GM12878 (cell line): ENCODE measurements around the gene CCDC159. TPM values are rescaled to one million over a fixed set of nuclear protein-coding genes. Genes with fewer than 3 reads are reported as not detected.

Experiments used
- BCL11A ChIP-seq: IDR thresholded peaks from 2 replicates; pipeline ENCODE4 v1.6.1; 2011; ENCODE audit warnings: low read depth, low read length
- BMI1 ChIP-seq: fragments of 450-650 bp; IDR thresholded peaks from 2 replicates; pipeline ENCODE4 v1.6.1; 2016; ENCODE audit warnings: mild to moderate bottlenecking, moderate library complexity, borderline replicate concordance
- BRCA1 ChIP-seq: IDR thresholded peaks from 2 replicates; pipeline ENCODE4 v1.6.1; 2011; ENCODE audit warnings: low read depth, low read length, improper control_type of control experiment
- IKZF2 ChIP-seq, 2 experiments: fragments of 450-650 bp; IDR thresholded peaks; 2 replicates each; pipeline ENCODE4 v1.6.1; 2017; ENCODE audit warnings: mild to moderate bottlenecking in 2 of 2, moderate library complexity in 2 of 2
- MEF2A ChIP-seq: IDR thresholded peaks from 2 replicates; pipeline ENCODE4 v1.6.1; 2011; ENCODE audit warnings: low read depth, mild to moderate bottlenecking, low read length, moderate library complexity; ENCODE audit not compliant: insufficient read depth
- NBN ChIP-seq: fragments of 450-650 bp; IDR thresholded peaks from 2 replicates; pipeline ENCODE4 v1.6.1; 2016
- NFYB ChIP-seq: IDR thresholded peaks from 2 replicates; pipeline ENCODE4 v1.6.1; 2011; ENCODE audit warnings: low read depth, mild to moderate bottlenecking, low read length, improper control_type of control experiment, moderate library complexity; ENCODE audit not compliant: insufficient read depth
- PBX3 ChIP-seq: IDR thresholded peaks from 2 replicates; pipeline ENCODE4 v1.6.1; 2011; ENCODE audit warnings: mild to moderate bottlenecking, low read depth, low read length, moderate library complexity; ENCODE audit not compliant: insufficient replicate concordance
- PML ChIP-seq: IDR thresholded peaks from 2 replicates; pipeline ENCODE4 v1.6.1; 2012; ENCODE audit warnings: low read length, inconsistent platforms
- POLR2AphosphoS2 ChIP-seq: IDR thresholded peaks from 2 replicates; pipeline ENCODE4 v1.6.1; 2011; ENCODE audit warnings: low read depth, mild to moderate bottlenecking, low read length, improper control_type of control experiment, moderate library complexity
- RCOR1 ChIP-seq: conservative IDR thresholded peaks from 2 replicates; pipeline ENCODE4 v1.6.1; 2012; ENCODE audit warnings: low read depth, low read length, improper control_type of control experiment
- RFX5 ChIP-seq: IDR thresholded peaks from 2 replicates; pipeline ENCODE4 v1.6.1; 2011; ENCODE audit warnings: low read depth, low read length, improper control_type of control experiment
- SMAD5 ChIP-seq: IDR thresholded peaks from 2 replicates; pipeline ENCODE4 v1.6.1; 2016; ENCODE audit warnings: antibody characterized with exemption, low read depth
- SREBF1 ChIP-seq: IDR thresholded peaks from 2 replicates; pipeline ENCODE4 v1.6.1; 2012; ENCODE audit warnings: mild to moderate bottlenecking, low read length
- ZBTB11 ChIP-seq: fragments of 450-650 bp; formaldehyde crosslinking; IDR thresholded peaks from 2 replicates; pipeline ENCODE4 v1.5.0; 2022; ENCODE audit warnings: mild to moderate bottlenecking, missing genetic modification characterization
- ZBTB40 ChIP-seq: fragments of 450-650 bp; IDR thresholded peaks from 2 replicates; pipeline ENCODE4 v1.6.1; 2016; ENCODE audit warnings: mild to moderate bottlenecking, moderate library complexity, borderline replicate concordance
- ZNF687 ChIP-seq: fragments of 450-650 bp; IDR thresholded peaks from 2 replicates; pipeline ENCODE4 v1.6.1; 2017; ENCODE audit warnings: mild to moderate bottlenecking, moderate library complexity
- polyA plus RNA-seq, 11 experiments: library from polyadenylated mRNA; depleted of rRNA in 4 of 11; unstranded in 6 of 11; stranded (reverse) in 5 of 11; fragments of >200 nt; fragmentation: Nextera tagmentation in 4 of 11; fragmentation: Illumina TruSeq in 1 of 11; extraction: Ambion mirVana in 4 of 11; extraction: Trizol in 1 of 11; gene quantifications; 1 replicate in 1 of 11; 2 replicates in 10 of 11; pipeline versions ENCODE4 v1.2.1 to v1.2.3, GENCODE V29; 2011 to 2016; ENCODE audit warnings: inconsistent platforms in 2 of 11, missing spikeins in 2 of 11, low read depth in 1 of 11
- total RNA-seq, 4 experiments: library from RNA; depleted of rRNA in 3 of 4; stranded (reverse); fragments of >200 nt in 3 of 4; fragmentation: Illumina TruSeq in 1 of 4; extraction: Trizol in 1 of 4; gene quantifications; 2 replicates each; pipeline versions ENCODE4 v1.2.1 to v1.2.3, GENCODE V29; 2013 to 2021

The CCDC159 gene
- total and polyA plus RNA-seq, 10 of the 15 experiments (the other 5 are each of a cell fraction or from before 2014, with no cell fraction given): 0.61 to 14.7 (median 10.1) TPM

- TF ChIP-seq ZBTB40 (no peak), PML (no peak), BMI1 (no peak), BCL11A (no peak), IKZF2 (IDR thresholded peaks at IDR 0.05) (peak in 1 of 2 experiments; percentile 23; a peak in 1 of 4 replicates), ZBTB11 (CRISPR knock-in tag) (no peak), MEF2A (peak; percentile 91), BRCA1 (no peak), PBX3 (no peak), NBN (0 out of 2 replicates have a peak, but pooled peaks have one; percentile 52), SMAD5 (no peak), RFX5 (no peak), POLR2AphosphoS2 (peak; percentile 67; the same call in 1 of the 2 replicates), SREBF1 (no peak), NFYB (peak; percentile 86), RCOR1 (no peak), ZNF687 (peak; percentile 49; the same call in 1 of the 2 replicates)
These were observed 34.6 kb downstream of the CCDC159 start (continued) for GRCh38 chr19:11380653-11381537.
